ENCODE results near the gene RAB30.

DNA sequence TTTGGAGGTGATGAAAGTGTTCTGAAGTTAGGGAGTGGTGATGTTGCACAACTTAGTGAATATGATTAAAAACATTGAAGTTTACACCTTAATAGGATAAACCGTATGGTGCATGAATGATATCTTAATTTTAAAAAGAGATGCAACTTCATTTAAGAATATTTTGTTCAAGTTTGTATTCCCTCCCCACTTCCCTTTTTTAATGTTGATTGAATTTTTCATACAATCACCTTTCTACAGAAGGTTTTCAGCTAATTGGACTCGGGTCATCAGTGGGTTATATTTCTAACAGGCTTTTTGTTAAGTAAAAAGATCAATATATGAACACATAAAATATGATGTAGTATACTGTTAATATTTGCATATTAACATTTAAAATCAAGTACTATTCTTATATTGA lies 97.6 kb downstream of the RAB30 start:
- no peak for TF ChIP-seq EP300 (IDR thresholded peaks at IDR 0.05)
- TF ChIP-seq, protein P1, sequence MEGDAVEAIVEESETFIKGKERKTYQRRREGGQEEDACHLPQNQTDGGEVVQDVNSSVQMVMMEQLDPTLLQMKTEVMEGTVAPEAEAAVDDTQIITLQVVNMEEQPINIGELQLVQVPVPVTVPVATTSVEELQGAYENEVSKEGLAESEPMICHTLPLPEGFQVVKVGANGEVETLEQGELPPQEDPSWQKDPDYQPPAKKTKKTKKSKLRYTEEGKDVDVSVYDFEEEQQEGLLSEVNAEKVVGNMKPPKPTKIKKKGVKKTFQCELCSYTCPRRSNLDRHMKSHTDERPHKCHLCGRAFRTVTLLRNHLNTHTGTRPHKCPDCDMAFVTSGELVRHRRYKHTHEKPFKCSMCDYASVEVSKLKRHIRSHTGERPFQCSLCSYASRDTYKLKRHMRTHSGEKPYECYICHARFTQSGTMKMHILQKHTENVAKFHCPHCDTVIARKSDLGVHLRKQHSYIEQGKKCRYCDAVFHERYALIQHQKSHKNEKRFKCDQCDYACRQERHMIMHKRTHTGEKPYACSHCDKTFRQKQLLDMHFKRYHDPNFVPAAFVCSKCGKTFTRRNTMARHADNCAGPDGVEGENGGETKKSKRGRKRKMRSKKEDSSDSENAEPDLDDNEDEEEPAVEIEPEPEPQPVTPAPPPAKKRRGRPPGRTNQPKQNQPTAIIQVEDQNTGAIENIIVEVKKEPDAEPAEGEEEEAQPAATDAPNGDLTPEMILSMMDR (IDR thresholded peaks at IDR 0.05): no peak
